Renal cortex interstitium (tissue), 11 donors: Measurements from ENCODE around the gene SERPINB7. TPM values are rescaled to one million over a fixed set of nuclear protein-coding genes. Genes with fewer than 3 reads are reported as not detected.

ENCODE experiments used
- DNase-seq, 11 donors: peaks; one replicate each; pipeline ENCODE4 v3.0.0-alpha.2; 2013; ENCODE audit warnings: low read depth in 9 of 11, low spot score in 4 of 11; ENCODE audit errors: extremely low read depth in 1 of 11
- polyA plus RNA-seq, 3 donors: library from polyadenylated mRNA; unstranded; fragments of 120-200 nt; gene quantifications; one replicate each; pipeline ENCODE4 v1.2.1, GENCODE V29; 2013; ENCODE audit not compliant: insufficient read length in 3 of 3

SERPINB7 gene
- polyA plus RNA-seq, 3 donors, result 0.50 to 0.98 (median 0.50) TPM

DNA sequence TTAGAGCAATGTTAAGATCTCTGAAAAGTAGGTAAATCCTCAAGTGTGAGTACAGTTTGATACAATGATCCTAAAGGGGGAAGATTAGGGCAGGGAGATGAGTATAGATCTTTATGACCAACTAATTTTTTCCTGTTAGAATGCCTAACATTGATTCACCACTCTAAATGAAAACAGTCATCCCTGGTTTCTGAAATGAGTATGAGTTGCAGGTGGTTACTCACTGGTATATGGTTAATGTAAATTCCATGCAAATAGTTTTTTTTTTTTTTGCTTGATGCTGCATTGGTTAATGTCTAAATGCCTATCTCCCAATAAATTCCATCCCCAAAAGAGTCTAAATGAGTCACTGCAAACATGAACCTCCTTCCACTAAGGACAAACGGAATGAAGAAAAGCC lies 57.3 kb downstream of the SERPINB7 start:
- DNase-seq, result no peak

DNA sequence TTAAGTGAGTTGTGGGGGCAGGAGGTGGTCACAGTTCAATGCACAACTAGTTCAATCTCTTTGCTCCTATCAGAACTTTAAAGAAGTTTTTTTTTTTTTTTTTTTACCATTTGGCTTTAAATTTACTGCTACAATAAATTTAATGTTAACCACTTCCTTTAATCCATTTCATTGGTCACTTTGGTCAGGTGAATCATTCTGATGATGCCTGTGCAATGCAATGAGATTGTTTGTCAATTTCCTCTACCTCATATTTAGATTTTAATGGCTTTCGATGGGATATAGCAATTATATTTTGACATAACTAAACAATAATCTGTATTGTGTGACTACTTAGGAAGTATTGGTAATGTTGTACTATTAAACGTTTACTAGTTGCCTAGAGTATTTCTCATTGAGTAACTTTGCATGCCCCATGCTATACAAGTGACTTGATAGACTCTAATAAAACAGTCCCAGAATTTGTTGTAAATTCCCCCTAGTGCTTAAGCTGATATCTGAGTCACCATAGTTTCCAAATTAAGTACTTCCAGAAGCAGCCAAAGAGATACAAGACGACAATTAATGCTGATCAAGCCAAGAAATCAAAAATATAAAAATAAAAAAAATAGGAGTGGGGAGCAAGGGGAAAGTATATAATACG lies 59.4 kb downstream of the SERPINB7 start:
- DNase-seq, result no peak

DNA sequence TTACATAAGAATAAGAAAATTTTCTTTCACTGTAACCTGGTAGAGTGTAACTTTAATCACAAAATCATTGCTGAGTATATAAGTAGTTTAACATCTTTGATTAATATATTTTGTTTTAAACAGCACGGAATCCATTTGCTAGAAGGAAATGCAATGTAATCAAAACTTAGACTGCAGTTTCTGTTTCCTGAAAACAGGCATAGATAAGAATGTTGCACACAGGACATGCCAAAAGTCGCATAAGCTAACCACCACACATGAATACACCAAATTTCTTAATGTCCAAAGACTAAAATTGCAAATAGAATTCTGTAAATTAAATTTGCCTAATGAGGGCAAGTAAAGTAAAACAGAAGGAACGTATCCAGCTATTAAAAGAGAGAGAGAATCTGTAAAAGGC lies 61.2 kb downstream of the SERPINB7 start:
- DNase-seq, result no peak

DNA sequence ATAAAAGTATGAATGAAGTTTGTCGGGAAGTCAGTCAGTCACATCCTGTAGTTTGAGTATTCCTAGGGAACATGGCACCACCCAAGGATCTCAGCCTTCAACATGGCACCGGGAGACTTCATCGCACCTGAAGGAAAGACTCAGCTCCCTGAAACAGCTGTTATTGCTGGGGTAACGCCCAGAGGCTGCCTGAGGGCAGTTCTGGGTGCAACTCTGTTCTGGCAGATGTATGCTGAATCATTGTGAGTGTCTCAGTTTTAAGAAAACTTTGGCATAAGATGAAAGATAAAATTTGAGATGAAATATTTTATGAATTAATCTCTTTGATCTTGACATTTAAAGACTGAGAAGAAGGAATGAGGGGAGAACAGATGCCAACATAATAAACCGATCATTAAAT lies 62.4 kb downstream of the SERPINB7 start:
- no peak for DNase-seq

DNA sequence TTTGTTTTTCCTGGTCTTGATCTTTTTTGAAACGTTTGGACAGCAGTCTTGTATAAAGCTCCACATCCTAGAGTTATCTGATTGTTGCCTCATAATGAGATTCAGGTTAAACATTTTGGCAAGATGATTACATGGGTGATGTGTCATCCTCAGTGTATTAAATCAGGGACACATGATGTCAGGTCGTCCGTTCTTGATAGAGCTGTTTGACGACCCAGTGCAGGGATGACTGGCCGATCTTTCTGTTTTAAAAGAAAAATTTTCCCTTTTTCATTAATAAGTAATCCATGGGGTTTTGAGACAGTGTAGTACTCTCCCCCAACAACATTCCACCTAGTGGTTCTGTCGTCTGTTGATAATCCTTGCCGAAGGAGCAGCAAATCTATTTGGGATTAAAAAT lies 67.8 kb downstream of the SERPINB7 start:
- DNase-seq, result no peak

DNA sequence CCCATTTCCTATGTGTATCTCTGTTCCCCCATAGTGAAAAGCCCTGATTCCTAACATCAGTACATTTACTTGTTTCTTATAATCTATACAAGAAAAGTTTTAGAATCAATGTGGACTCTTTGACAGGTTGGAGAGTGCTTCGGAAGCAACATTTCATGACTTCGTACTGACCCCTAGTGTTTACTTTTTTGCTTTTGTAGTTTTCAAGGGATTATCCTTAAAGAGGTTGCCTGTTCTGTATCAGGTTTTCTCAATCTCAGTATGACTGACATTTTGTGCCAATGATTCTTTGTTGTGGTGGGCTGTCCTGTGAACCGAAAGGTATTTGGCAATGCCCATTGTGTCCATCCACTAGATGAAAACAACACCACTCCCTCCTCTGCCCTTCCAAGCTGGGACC lies 69.0 kb downstream of the SERPINB7 start:
- peak in 5 of 11 donors; percentile 13 to 25 (median 16) for DNase-seq

DNA sequence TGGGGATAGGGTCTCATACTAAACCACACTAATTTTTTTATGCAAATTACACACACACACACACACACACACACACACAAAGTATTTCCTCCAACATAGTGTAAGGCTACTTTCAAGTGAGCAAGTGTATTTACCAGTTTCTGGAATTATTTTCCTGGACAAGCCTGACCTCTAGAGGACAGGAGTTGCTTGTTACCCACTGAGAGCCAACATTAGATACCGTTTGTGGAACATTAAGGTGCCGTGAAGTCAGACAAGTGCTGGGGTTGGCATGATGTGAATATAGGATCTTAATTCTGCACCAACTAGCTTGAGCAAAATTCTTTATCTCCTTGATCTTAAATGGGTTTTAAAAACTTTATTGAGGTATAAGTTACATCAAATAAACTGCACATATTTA lies 72.9 kb downstream of the SERPINB7 start:
- peak in 10 of 11 donors; percentile 20 to 56 (median 35) for DNase-seq

DNA sequence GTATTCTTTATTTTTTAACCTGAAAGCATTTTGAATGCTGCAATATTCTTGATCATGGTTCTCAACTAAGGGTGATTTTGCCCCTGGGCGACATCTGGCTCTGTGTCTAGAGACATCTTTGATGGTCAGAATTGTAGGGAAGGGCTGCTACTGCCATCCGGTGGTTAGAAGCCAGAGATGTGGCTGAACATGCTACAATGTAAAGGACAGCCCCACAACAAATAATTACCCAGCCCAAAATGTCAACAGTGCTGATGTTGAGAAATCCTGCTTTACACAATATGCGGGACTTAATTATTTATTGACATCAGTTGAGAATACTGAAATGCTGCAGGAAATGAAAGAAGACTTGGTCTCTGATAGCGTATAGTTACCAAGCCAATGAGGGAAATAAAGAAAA lies 74.8 kb downstream of the SERPINB7 start:
- DNase-seq, result peak in 2 of 11 donors; percentile 1 to 2

DNA sequence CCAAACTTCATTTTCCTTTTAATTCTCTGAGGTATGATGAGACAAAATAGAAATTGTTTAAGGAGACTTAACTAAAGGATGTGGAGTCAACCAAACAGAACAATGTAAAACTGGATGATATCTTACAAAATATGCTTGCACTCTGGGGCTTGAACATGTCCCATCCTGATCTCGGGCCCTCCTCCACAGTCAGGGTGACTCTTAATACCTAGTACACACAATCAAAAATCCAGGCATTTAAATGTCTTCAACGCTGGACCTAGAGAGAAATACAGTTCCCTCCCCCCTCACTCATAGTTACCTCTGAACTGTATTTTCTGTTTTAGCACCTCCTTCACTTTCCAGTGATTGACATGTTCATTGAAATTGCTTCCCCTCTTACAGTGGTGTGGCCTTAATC lies 75.4 kb downstream of the SERPINB7 start:
- DNase-seq, result no peak

Other genes starting within 250 kb of the SERPINB7 start
- not detected for gene SERPINB12, start 233.0 kb upstream of the SERPINB7 start, polyA plus RNA-seq
- gene SERPINB13, start 188.1 kb upstream of the SERPINB7 start, polyA plus RNA-seq, result not detected
- not detected for gene SERPINB4, start 131.2 kb upstream of the SERPINB7 start, polyA plus RNA-seq
- gene SERPINB3, start 113.5 kb upstream of the SERPINB7 start, polyA plus RNA-seq, result under 1 TPM in 2 of 3 donors, not detected in 1; 0.07 to 0.14 TPM
- not detected for gene SERPINB11, start 72.5 kb upstream of the SERPINB7 start, polyA plus RNA-seq
- gene SERPINB2, start 112.3 kb downstream of the SERPINB7 start, polyA plus RNA-seq, result under 1 TPM; 0.14 to 0.33 (median 0.15) TPM
- under 1 TPM in 2 of 3 donors, not detected in 1; 0.11 to 0.16 TPM for gene SERPINB10, start 132.5 kb downstream of the SERPINB7 start, polyA plus RNA-seq
- 1 to 10 TPM in 2 of 3 donors, under 1 TPM in 1; 0.52 to 2.2 (median 1.1) TPM for gene HMSD, start 173.9 kb downstream of the SERPINB7 start, polyA plus RNA-seq
- gene SERPINB8, start 194.7 kb downstream of the SERPINB7 start, polyA plus RNA-seq, result 1 to 10 TPM; 4.0 to 4.3 (median 4.1) TPM